Measurements from ENCODE around the gene SH3GLB1. TPM values are rescaled to one million over a fixed set of nuclear protein-coding genes. Genes with fewer than 3 reads are reported as not detected.

Gene SH3GLB1
- total and polyA plus RNA-seq, 7 donors: 47.3 to 91.8 (median 56.7) TPM

DNA sequence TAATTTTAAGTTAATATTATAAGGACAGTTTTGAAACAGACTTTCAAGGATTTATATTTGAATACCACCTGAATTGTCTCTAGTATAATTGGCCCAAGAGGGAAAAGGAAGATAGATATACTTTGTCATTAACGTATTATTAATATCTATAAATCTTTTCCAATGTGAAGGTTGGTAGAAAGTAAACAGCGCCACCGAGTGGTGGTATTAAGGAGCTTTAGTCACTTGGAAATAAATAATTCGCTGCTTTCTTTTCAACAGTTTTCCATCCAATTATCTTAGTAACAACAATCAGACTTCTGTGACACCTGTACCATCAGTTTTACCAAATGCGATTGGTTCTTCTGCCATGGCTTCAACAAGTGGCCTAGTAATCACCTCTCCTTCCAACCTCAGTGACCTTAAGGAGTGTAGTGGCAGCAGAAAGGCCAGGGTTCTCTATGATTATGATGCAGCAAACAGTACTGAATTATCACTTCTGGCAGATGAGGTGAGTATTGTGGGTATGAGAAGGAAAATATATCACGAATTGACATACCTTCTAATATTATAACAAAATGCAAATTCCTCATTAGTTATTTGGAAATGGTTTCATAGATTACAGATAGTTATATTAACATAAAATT is 37.7 kb downstream of the SH3GLB1 start:
- 68 to 74% methylated on average over 6 of the region's 6 CpGs for WGBS, 2 donors
- Histone ChIP-seq H3K27me3 (no peaks in the 10 kb centered on the region), H3K27ac (no peak overlapping the region), H3K36me3 (peaks cover 0 to 84% (median 23%) of the 10 kb centered on the region in 4 donors), H3K4me1 (peaks cover 0 to 13% (median 10%) of the 10 kb centered on the region in 4 donors), H3K4me3 (no peak overlapping the region), H3K9me3 (no peaks in the 10 kb centered on the region)
- intact Hi-C loops (cut with DNase I): no loop called here
- TF ChIP-seq EP300 (IDR thresholded peaks at IDR 0.05): no peak
- TF ChIP-seq POLR2AphosphoS5 (IDR thresholded peaks at IDR 0.05): no peak
- TF ChIP-seq, protein P1, sequence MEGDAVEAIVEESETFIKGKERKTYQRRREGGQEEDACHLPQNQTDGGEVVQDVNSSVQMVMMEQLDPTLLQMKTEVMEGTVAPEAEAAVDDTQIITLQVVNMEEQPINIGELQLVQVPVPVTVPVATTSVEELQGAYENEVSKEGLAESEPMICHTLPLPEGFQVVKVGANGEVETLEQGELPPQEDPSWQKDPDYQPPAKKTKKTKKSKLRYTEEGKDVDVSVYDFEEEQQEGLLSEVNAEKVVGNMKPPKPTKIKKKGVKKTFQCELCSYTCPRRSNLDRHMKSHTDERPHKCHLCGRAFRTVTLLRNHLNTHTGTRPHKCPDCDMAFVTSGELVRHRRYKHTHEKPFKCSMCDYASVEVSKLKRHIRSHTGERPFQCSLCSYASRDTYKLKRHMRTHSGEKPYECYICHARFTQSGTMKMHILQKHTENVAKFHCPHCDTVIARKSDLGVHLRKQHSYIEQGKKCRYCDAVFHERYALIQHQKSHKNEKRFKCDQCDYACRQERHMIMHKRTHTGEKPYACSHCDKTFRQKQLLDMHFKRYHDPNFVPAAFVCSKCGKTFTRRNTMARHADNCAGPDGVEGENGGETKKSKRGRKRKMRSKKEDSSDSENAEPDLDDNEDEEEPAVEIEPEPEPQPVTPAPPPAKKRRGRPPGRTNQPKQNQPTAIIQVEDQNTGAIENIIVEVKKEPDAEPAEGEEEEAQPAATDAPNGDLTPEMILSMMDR (IDR thresholded peaks at IDR 0.05): peak in 3 of 4 experiments; percentile 21 to 53 (median 29)
- no peak for TF ChIP-seq POLR2A (IDR thresholded peaks at IDR 0.05)
- no peak for DNase-seq

DNA sequence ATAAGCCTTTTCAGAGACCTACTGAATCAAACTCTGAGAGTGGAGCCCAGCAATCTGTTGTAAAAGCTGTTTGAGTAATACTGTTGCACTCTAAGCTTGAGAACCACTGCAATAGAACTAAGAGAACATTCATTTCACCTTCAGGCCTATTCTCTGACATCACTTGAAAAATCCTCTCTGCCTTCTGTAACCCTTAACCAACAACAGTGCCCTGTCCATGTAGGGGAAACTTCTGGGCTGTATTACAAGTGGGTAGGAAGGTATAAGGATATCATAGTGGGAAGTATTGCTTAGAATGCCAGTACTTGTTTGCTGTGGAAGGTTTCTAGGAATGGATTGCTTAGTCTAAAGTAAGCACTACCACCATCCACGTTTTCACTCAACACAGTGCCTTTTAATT is 42.9 kb downstream of the SH3GLB1 start:
- intact Hi-C loops (cut with DNase I): no loop called here
- H3K9me3 ChIP-seq: no peaks in the 10 kb centered on the region
- DNase-seq: no peak
- H3K27me3 ChIP-seq: no peaks in the 10 kb centered on the region
- WGBS, 2 donors: 48 to 59% methylated on average over 1 of the region's 1 CpG
- no peak overlapping the region for H3K4me3 ChIP-seq
- H3K27ac ChIP-seq: no peak overlapping the region
- H3K36me3 ChIP-seq: peaks cover 0 to 41% (median 12%) of the 10 kb centered on the region in 4 donors
- TF ChIP-seq EP300 (IDR thresholded peaks at IDR 0.05): no peak
- no peak for TF ChIP-seq POLR2A (IDR thresholded peaks at IDR 0.05)
- TF ChIP-seq, protein P1 (IDR thresholded peaks at IDR 0.05): no peak
- TF ChIP-seq POLR2AphosphoS5 (IDR thresholded peaks at IDR 0.05): no peak
- no peaks in the 10 kb centered on the region for H3K4me1 ChIP-seq

DNA sequence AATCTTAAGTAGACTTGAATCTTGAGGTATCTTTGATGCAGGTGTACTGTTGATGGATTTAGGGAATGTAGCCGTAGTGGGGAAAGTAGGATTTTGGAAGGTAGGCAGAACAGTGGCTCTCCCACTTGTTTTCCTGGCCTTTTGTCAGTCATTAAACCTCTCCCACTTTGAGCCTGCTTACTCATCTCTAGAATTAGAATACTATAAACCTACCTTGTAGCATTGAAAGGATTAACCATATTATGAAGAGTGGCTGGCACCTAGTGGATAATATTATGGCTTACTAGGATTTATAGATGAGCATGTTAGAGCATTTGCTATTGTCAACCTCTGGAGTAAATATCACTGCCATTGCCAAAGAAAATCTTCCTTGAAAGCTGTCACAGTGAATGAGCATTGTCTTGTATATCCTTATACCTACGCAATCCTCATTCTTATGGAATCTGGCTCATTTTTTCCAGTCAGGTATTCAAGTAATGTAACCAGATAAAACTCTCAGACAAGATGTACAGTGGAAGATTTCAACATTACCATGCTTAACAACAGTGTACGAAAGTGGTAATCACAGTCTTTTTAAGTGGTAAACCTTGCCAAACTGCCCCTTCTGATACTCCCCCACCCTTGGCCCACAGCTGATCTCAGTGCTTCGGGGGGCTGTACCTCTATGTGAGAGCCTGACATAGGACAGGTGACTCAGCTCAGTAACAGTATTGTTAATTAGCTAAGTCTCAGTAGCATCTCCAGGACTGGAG is 44.4 kb downstream of the SH3GLB1 start:
- intact Hi-C loops (cut with DNase I): no loop called here
- no peaks in the 10 kb centered on the region for H3K27me3 ChIP-seq
- H3K9me3 ChIP-seq: no peaks in the 10 kb centered on the region
- peaks cover 0 to 26% (median 3%) of the 10 kb centered on the region in 4 donors for H3K36me3 ChIP-seq
- DNase-seq: no peak
- no peak overlapping the region for H3K4me3 ChIP-seq
- no peak overlapping the region for H3K27ac ChIP-seq
- TF ChIP-seq POLR2AphosphoS5 (IDR thresholded peaks at IDR 0.05) (no peak), EP300 (IDR thresholded peaks at IDR 0.05) (no peak), POLR2A (IDR thresholded peaks at IDR 0.05) (no peak)
- TF ChIP-seq, protein P1 (IDR thresholded peaks at IDR 0.05): no peak
- H3K4me1 ChIP-seq: no peaks in the 10 kb centered on the region
- WGBS, 2 donors: 93 to 95% methylated on average over 4 of the region's 4 CpGs

DNA sequence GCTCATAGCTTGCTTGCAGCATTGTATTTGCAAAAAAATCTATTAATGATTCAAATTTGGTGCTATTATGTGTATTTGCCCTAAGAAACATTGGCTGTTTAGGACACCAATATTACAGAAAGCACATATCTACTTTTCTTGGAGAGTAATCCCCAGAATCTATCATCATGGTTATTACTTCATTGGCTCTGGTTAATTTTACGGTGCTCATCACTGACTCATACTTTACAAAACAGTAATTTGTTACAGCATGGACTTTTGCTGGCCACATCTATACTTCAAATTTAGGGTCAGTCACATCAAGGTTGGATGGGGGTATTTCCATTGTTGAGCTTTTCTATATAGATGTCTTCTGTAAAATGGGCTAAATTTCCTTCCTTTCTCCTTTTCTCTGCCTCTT is 45.7 kb downstream of the SH3GLB1 start:
- WGBS, 2 donors: 90 to 91% methylated on average over 1 of the region's 1 CpG
- no peaks in the 10 kb centered on the region for H3K9me3 ChIP-seq

More for the DNA sequence above, 45.7 kb downstream of the SH3GLB1 start:
- DNase-seq: no peak
- no peak for TF ChIP-seq EP300 (IDR thresholded peaks at IDR 0.05)
- TF ChIP-seq POLR2AphosphoS5 (IDR thresholded peaks at IDR 0.05): no peak
- TF ChIP-seq POLR2A (IDR thresholded peaks at IDR 0.05): no peak
- TF ChIP-seq, protein P1 (IDR thresholded peaks at IDR 0.05): no peak
- Histone ChIP-seq H3K27me3 (no peaks in the 10 kb centered on the region), H3K27ac (no peak overlapping the region), H3K36me3 (peaks cover 0 to 13% (median 0%) of the 10 kb centered on the region in 4 donors), H3K4me1 (peaks cover 0 to 11% (median 4%) of the 10 kb centered on the region in 4 donors), H3K4me3 (no peak overlapping the region)
- intact Hi-C loops (cut with DNase I): no loop called here
